Loucy (cell line): ENCODE measurements around the gene INPP4B.

ENCODE experiments used
- H2AFZ ChIP-seq: fragments of 200-600 bp; sonication (generic); 2 replicates; pipeline ENCODE4 v1.6.0; 2016; ENCODE audit warnings: antibody characterized with exemption, mild to moderate bottlenecking, low read length, moderate library complexity
- H3F3A ChIP-seq: fragments of 200-600 bp; 2 replicates; pipeline ENCODE4 v1.6.0; 2016; ENCODE audit warnings: antibody characterized with exemption, low read depth, mild to moderate bottlenecking
- H3K27me3 ChIP-seq: fragments of 200-600 bp; sonication (generic); 2 replicates; pipeline ENCODE4 v1.6.1; 2014; ENCODE audit warnings: low read length, mild to moderate bottlenecking; ENCODE audit not compliant: insufficient read depth, poor library complexity, severe bottlenecking
- H3K36me3 ChIP-seq: fragments of 200-600 bp; sonication (generic); 2 replicates; pipeline ENCODE4 v1.6.1; 2016; ENCODE audit warnings: low read length; ENCODE audit not compliant: insufficient read depth
- H3K4me1 ChIP-seq: fragments of 200-600 bp; sonication (generic); 2 replicates; pipeline ENCODE4 v1.5.1; 2014; ENCODE audit warnings: low read length, mild to moderate bottlenecking; ENCODE audit not compliant: insufficient read depth, poor library complexity, severe bottlenecking
- H3K4me2 ChIP-seq: fragments of 200-600 bp; sonication (generic); 2 replicates; pipeline ENCODE4 v1.6.0; 2014; ENCODE audit warnings: antibody characterized with exemption, low read length, low read depth, mild to moderate bottlenecking; ENCODE audit not compliant: poor library complexity, severe bottlenecking
- H3K4me3 ChIP-seq: fragments of 200-600 bp; sonication (generic); 2 replicates; pipeline ENCODE4 v1.5.1; 2014; ENCODE audit warnings: low read length, mild to moderate bottlenecking, mixed read lengths; ENCODE audit not compliant: poor library complexity, severe bottlenecking
- H3K79me2 ChIP-seq: fragments of 200-600 bp; sonication (generic); 2 replicates; pipeline ENCODE4 v1.6.1; 2014; ENCODE audit warnings: low read length; ENCODE audit not compliant: insufficient read depth
- H3K9ac ChIP-seq: fragments of 200-600 bp; sonication (generic); 2 replicates; pipeline ENCODE4 v1.6.0; 2014; ENCODE audit warnings: mild to moderate bottlenecking, low read depth, low read length, moderate library complexity; ENCODE audit not compliant: poor library complexity, severe bottlenecking
- H3K9me2 ChIP-seq: fragments of 200-600 bp; sonication (generic); replicated peaks from 2 replicates; pipeline ENCODE4 v1.6.1; 2016; ENCODE audit warnings: low read depth, low read length, mixed read lengths
- H3K9me3 ChIP-seq: fragments of 200-600 bp; sonication (generic); 2 replicates; pipeline ENCODE4 v1.6.1; 2014; ENCODE audit warnings: mild to moderate bottlenecking, antibody characterized with exemption, low read length, low read depth; ENCODE audit not compliant: insufficient read depth
- H4K20me1 ChIP-seq: fragments of 200-600 bp; sonication (generic); 2 replicates; pipeline ENCODE4 v1.6.0; 2014; ENCODE audit warnings: antibody characterized with exemption, low read length, mild to moderate bottlenecking; ENCODE audit not compliant: insufficient read depth, poor library complexity, severe bottlenecking
- CTCF ChIP-seq: fragments of 200-600 bp; sonication (generic); conservative IDR thresholded peaks from 2 replicates; pipeline ENCODE4 v1.5.1; 2014; ENCODE audit warnings: mild to moderate bottlenecking, antibody characterized with exemption, low read length
- EZH2phosphoT487 ChIP-seq: fragments of 200-600 bp; IDR thresholded peaks from 2 replicates; pipeline ENCODE4 v1.6.1; 2018; ENCODE audit warnings: antibody characterized with exemption, mild to moderate bottlenecking, moderate library complexity, borderline replicate concordance

INPP4B gene

GRCh38 chr4:142846108-142846728 lies at the start of gene INPP4B:
INPP4B (minus strand) TSS chr4:142846301.
- H3K4me3 ChIP-seq: peak within 1 kb of the TSS; percentile 80
- no peaks in the 10 kb centered on the region for H3K9me3 ChIP-seq
- no peaks in the 10 kb centered on the region for H3K36me3 ChIP-seq
- H3K9ac ChIP-seq: peak within 1 kb of the TSS; percentile 60
- TF ChIP-seq EZH2phosphoT487 (no peak), CTCF (no peak)
- peaks cover 15% of the 10 kb centered on the region for H3K4me1 ChIP-seq
- H2AFZ ChIP-seq: peak within 1 kb of the TSS; percentile 91
- no peaks in the 10 kb centered on the region for H4K20me1 ChIP-seq
- H3K4me2 ChIP-seq: peak within 1 kb of the TSS; percentile 87
- H3K79me2 ChIP-seq: no peaks in the 10 kb centered on the region
- no peaks in the 10 kb centered on the region for H3K27me3 ChIP-seq
- no peaks in the 10 kb centered on the region for H3F3A ChIP-seq
- no peaks in the 10 kb centered on the region for H3K9me2 ChIP-seq

- no peak overlapping the region for H2AFZ ChIP-seq
- no peaks in the 10 kb centered on the region for H3K27me3 ChIP-seq
- no peaks in the 10 kb centered on the region for H3K36me3 ChIP-seq
- no peak overlapping the region for H3K4me3 ChIP-seq
- TF ChIP-seq CTCF: no peak
- TF ChIP-seq EZH2phosphoT487: no peak
- no peak overlapping the region for H3K4me2 ChIP-seq
- no peaks in the 10 kb centered on the region for H4K20me1 ChIP-seq
- H3K9me3 ChIP-seq: peaks cover 9% of the 10 kb centered on the region; the same call in 1 of the 2 replicates
- no peaks in the 10 kb centered on the region for H3F3A ChIP-seq
- H3K9me2 ChIP-seq: no peaks in the 10 kb centered on the region
- H3K9ac ChIP-seq: no peak overlapping the region
- H3K4me1 ChIP-seq: no peaks in the 10 kb centered on the region
- no peaks in the 10 kb centered on the region for H3K79me2 ChIP-seq
Measured at GRCh38 chr4:142893012-142893411, 46.9 kb upstream of the INPP4B start.

GRCh38 chr4:142886566-142886965 lies 40.5 kb upstream of the INPP4B start:
- no peak for TF ChIP-seq CTCF
- no peak for TF ChIP-seq EZH2phosphoT487
- Histone ChIP-seq H3K4me2 (no peak overlapping the region), H3K79me2 (no peaks in the 10 kb centered on the region), H2AFZ (no peak overlapping the region), H3K9me3 (no peaks in the 10 kb centered on the region), H3K9ac (no peak overlapping the region), H3F3A (no peaks in the 10 kb centered on the region), H3K4me1 (no peaks in the 10 kb centered on the region), H3K9me2 (no peaks in the 10 kb centered on the region), H3K27me3 (no peaks in the 10 kb centered on the region), H3K4me3 (no peak overlapping the region), H4K20me1 (no peaks in the 10 kb centered on the region), H3K36me3 (no peaks in the 10 kb centered on the region)
